Activated CD4-positive, alpha-beta T cell treated with anti-CD3 and anti-CD28 coated beads for 1 hour (primary cell): ENCODE measurements around the gene FAM221B.

Source experiments
- DNase-seq: peaks from one replicate; pipeline ENCODE4 v3.0.0-alpha.2; 2020

The FAM221B gene

GRCh38 chr9:35845824-35846771 lies 17.6 kb upstream of the FAM221B start:
- no peak for DNase-seq

GRCh38 chr9:35844628-35845270 lies 16.2 kb upstream of the FAM221B start:
- no peak for DNase-seq

GRCh38 chr9:35842795-35843194 lies 14.3 kb upstream of the FAM221B start:
- DNase-seq, result no peak

GRCh38 chr9:35842020-35842745 lies 13.7 kb upstream of the FAM221B start:
- no peak for DNase-seq

- DNase-seq, result no peak
These were observed 13.0 kb upstream of the FAM221B start for GRCh38 chr9:35841645-35841900.

- DNase-seq, result no peak
These were observed 12.5 kb upstream of the FAM221B start for GRCh38 chr9:35840881-35841644.

GRCh38 chr9:35839926-35840325 lies 11.4 kb upstream of the FAM221B start:
- DNase-seq, result no peak

- no peak for DNase-seq
These were observed 8.1 kb upstream of the FAM221B start for GRCh38 chr9:35836595-35836994.

GRCh38 chr9:35835766-35836165 lies 7.2 kb upstream of the FAM221B start:
- DNase-seq, result no peak

GRCh38 chr9:35835216-35835632 lies 6.7 kb upstream of the FAM221B start:
- no peak for DNase-seq

GRCh38 chr9:35834260-35835215 lies 6.0 kb upstream of the FAM221B start:
- no peak for DNase-seq

- DNase-seq, result no peak
These were observed 4.3 kb upstream of the FAM221B start for GRCh38 chr9:35832814-35833213.

- DNase-seq, result no peak
These were observed 2.5 kb upstream of the FAM221B start for GRCh38 chr9:35831040-35831439.

- DNase-seq, result no peak
These were observed 1.2 kb upstream of the FAM221B start for GRCh38 chr9:35829764-35830096.

- peak; percentile 89 for DNase-seq
These were observed 692 bp upstream of the FAM221B start, which contains the start of gene TMEM8B for GRCh38 chr9:35829084-35829763. Gene TMEM8B (plus strand): TSS chr9:35829228. CDS start chr9:35829448, 220 bp downstream.

- DNase-seq, result no peak
These were observed 1.0 kb downstream of the FAM221B start for GRCh38 chr9:35827486-35827885.

GRCh38 chr9:35826071-35826701 lies 2.3 kb downstream of the FAM221B start:
- no peak for DNase-seq

- no peak for DNase-seq
These were observed 5.6 kb downstream of the FAM221B start for GRCh38 chr9:35822926-35823325.

GRCh38 chr9:35820076-35820475 lies 8.5 kb downstream of the FAM221B start:
- no peak for DNase-seq

GRCh38 chr9:35818341-35818740 lies 10.2 kb downstream of the FAM221B start:
- DNase-seq, result no peak

- no peak for DNase-seq
These were observed 11.8 kb downstream of the FAM221B start for GRCh38 chr9:35816708-35817107.
